T-helper 22 cell (primary cell): ENCODE data around the gene NKG7.

Experiments used
- DNase-seq: peaks from one replicate; pipeline ENCODE4 v3.0.0-alpha.2; 2020; ENCODE audit warnings: low read depth

NKG7 gene

DNA sequence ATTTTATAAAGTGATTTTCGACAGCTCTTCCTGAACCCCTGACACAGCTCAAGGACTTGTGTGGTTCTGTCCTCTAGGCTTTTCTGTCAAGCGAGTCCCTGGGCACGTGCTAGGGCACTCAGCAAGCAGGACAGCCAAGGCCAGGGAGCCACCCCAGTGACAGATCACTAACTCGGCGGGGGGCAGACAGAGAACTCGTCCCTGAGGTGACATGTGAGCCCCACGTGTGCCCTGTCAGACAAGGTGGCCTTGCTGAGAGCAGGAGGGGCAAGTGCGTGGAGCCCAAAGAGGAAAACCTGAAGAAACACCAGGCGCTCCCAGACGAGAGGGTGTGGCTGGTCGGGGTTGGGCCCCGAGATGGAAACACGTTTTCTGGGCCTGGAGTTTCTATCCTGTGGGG is 11.2 kb downstream of the NKG7 start:
- no peak for DNase-seq

GRCh38 chr19:51359294-51359693 is 13.2 kb downstream of the NKG7 start:
- no peak for DNase-seq

- no peak for DNase-seq
These were observed 14.5 kb downstream of the NKG7 start for GRCh38 chr19:51357952-51358351.

DNA sequence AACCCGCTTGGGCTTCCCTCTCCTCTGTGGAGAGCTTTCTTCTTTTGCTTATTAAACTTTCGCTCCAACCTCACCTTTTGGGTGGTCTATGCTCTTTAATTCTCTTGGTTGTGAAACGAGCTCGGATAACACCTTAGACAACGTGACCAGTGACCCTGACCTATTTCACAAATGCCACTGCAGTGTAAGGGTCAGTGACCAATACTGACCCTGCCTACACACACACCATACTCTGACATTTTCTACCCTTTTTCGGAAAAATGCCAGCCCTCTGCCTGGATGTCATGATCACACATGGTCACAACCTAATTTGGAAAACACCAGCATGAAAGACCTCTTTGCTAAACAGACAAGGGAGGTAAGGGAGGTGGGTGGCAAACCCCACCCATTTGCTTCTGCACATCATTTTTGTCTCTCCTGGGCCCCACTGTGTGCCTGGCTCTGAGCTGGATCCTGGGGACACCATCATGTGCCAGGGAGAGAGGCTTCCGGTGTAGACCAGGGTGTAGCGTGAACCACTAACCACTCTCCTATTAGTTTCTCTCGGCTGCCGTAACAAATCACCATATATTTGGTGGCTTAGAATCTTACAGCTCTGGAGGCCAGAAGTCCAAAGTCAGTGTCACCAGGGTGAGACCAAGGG is 16.2 kb downstream of the NKG7 start:
- no peak for DNase-seq

DNA sequence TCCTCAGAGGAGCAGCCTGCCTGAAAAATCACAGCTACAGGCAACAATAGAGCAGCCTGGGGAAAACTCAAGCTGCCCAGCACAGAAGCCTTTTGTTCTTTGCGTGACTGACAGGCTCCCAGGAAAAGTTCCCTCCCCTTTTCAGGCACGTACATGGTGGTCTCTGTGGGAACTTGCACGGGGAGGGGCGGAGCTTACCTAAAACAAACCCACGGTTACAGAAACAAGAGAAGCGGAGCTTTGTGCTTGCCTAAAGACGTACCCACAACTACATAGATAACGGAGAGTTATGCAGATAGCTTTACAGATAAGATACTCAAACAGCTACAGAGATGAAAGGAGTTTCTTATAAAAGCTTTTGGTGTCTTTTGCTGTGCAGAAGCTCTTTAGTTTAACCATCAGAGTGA is 17.7 kb downstream of the NKG7 start:
- no peak for DNase-seq

GRCh38 chr19:51354103-51354741 is 18.2 kb downstream of the NKG7 start:
- DNase-seq, result no peak

DNA sequence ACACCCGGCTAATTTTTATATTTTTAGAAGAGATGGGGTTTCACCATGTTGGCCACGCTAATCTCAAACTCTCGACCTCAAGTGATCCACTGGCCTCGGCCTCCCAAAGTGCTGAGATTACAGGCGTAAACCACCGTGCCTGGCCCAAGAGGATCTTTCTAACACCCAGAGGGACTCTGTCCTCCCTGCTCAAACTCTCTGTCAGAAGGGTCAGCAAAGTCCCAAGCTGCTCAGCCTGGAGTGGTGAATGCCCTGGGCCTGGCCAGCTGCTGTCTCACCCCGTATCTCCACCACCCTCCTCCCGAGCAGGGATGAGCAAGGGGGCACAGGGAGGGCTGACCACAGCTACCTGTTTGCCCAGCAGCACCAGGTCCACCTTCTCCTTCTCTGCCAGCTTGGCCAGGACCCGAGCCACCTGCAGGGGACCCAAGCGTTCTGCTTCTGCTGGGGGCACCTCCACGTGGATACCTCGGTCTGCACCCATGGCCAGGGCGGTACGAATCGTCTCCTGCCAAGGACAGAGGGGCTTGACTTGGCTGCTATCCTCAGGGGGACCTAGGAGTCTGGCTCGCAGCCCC is 19.6 kb downstream of the NKG7 start:
- no peak for DNase-seq

DNA sequence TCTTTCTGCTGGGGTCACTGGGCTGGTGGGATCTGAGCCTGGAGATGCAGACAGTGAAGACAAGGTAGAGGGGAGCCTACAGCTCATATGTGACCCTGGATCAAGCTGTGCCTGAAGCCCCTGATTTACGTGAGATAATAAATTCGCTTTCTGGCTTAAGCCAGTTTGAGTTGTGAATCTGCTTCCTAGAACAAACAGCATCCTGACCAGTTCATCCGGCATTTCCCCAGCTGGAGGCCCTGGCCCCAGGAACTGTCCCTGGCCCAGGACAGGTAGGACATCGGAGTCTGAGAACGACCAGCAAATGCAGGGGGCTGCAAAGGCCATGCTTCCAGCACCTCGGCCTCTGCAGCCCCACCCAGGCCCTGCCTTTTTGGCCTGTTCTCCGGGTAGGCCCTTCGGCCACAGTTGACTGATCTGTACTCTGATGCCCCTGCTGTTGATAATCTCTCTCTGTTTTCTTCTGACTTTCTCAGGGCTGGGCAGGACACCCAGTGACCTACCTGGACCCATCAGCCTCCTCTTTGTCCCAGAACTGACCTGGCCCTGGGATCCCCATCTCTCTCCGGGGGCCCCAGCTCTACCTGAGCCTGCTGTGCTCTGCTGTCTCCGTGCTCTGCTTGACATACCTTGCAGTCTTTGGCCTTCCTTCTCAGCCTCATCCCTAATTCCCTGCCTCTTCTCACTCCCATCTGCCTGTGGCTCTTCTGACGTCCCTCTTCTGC is 21.0 kb downstream of the NKG7 start:
- DNase-seq, result no peak

- DNase-seq, result no peak
These were observed 25.1 kb downstream of the NKG7 start for GRCh38 chr19:51347209-51347928.

GRCh38 chr19:51346742-51347141 is 25.7 kb downstream of the NKG7 start:
- no peak for DNase-seq

GRCh38 chr19:51345076-51345620 is 27.3 kb downstream of the NKG7 start:
- no peak for DNase-seq

DNA sequence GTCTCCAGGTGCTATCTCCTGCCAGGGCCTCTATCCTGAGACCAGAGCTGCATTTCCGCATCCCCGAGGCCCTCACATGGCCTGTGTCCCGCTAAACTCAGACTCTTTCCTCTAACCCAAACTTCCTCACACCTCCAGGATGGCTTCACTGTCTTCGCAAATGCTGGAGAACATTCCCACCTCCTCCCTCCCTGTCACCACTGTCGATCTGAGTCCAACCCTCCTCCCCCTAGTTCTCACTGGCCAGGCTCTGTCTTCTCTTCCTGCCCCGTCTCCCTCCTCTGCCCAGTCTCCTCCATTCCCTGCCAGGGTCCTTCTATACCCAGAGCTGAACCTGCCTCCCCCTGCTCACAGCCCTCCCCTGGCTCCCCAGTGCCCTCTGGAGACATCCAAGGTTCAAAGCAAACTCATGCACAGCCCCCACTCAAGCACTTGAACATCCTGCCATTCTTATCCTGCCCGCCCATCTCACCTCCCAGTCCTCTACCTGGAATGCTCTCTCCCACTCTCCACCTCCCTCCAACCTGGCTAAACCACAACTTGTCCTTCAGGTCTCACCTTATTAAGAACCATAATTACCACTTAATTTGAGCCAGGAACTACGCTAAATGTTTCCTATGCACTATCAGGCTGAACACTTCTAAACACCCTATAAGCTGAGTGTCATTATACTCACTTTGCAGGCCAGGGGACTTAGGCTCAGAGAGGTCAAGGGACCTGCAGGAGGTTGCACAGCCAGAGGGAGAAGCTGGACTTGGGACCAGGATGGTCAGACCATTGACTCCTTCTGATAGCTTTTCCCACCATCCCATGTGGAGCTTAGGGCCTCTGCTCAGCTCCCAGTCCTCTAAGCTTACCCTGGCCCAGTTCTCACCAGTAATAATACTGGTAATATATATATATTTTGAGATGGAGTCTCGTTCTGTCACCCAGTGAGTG is 29.6 kb downstream of the NKG7 start:
- no peak for DNase-seq

GRCh38 chr19:51341976-51342580 is 30.4 kb downstream of the NKG7 start, which contains the start of gene VSIG10L:
VSIG10L (minus strand) TSS chr19:51342139; CDS start chr19:51342124, 15 bp downstream.
- no peak for DNase-seq

GRCh38 chr19:51341066-51341465 is 31.4 kb downstream of the NKG7 start:
- no peak for DNase-seq

- peak; percentile 86 for DNase-seq
These were observed 32.5 kb downstream of the NKG7 start for GRCh38 chr19:51339687-51340656.

DNA sequence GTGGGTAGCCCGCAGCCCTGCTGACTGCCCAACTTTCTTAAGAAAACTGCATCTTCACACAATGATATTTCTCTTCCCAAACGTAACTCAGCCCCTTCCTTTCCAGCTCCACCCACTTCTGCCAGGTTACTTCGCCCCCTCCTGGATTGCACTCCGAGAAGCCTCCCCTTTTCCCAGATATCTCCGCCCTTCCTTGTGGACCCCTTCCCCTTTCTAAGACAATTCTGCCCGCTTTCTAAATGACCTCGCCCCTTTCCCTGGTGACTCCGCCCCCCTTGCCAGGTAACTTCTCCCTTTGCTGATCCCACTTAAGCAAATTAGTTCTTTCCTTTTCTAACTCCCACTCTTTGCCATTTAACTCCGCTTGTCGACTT is 33.2 kb downstream of the NKG7 start:
- DNase-seq, result no peak

DNA sequence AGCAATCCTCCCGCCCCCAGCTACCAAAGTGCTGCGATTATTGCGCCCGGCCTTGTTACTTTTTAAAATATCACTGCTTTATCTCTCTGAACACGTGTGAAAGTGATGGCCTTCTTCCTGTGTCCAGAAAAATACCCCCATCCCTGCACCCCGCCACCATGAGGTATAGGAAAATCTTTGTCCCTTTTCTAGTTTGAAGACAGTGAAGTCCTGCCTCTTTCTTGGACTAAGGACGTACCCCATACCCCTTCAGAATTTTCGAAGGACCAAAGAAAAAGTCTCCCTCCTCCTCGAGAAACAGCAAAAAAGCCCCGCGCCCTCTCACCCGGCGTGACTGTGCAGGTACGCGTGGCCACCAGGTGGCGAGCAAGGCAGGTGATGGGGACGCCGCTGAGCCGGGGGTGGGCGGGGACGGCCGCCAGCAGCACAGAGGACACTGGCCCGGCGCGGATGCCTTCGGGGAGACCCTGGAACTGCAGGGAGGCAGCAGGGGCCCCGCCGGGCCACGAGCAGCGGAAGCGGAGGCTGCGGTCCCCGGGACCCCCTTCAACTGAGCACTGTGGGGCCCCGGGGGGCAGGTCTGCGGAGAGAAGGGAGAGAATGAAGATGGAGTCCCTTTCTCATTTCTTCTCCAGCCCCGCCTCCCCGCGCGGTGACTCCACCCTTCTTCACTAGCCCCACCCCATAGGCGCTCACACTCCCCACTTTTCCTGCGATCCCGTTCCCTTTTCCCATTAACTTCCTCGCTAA is 33.7 kb downstream of the NKG7 start:
- DNase-seq, result peak; percentile 70

DNA sequence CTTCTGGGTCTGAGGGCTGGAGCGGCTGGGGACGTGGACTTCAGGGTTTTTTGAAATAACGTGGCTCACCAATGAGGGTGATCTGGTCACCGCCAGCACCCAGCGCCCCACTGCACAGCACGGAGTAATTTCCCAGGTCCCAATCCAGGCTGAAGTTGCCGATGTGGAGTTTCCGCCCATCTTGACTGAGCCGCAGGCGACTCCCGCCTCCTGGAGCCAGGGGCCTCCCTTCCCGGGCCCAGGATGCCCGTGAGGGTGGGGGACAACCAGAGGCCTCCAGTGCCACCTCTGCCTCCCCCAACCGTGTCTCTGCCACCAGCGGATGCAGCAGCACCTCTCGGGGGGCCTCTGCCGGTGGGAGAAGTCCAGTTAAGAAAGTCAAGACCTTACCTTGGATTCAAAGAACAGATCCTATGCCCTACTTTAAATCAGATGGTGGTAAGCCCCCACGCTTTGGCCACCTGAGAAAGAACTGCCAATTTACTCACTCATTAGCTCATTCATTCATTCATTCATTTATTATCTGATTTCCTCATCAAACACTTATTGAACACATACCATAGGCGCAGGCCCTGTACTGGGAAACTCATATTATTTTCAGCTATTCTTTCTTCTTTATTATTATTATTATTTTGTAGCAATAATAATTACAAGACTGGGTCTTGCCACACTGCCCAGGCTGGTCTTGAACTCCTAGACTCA is 34.4 kb downstream of the NKG7 start:
- DNase-seq, result no peak
